ENCODE measurements around the gene GTF2A1L. TPM values are rescaled to one million over a fixed set of nuclear protein-coding genes. Genes with fewer than 3 reads are reported as not detected.

Gene GTF2A1L
- total and polyA plus RNA-seq, 2 donors (not counting 3 experiments of a cell fraction or from before 2014, with no cell fraction given) = 0.46 TPM; not detected in 1

DNA sequence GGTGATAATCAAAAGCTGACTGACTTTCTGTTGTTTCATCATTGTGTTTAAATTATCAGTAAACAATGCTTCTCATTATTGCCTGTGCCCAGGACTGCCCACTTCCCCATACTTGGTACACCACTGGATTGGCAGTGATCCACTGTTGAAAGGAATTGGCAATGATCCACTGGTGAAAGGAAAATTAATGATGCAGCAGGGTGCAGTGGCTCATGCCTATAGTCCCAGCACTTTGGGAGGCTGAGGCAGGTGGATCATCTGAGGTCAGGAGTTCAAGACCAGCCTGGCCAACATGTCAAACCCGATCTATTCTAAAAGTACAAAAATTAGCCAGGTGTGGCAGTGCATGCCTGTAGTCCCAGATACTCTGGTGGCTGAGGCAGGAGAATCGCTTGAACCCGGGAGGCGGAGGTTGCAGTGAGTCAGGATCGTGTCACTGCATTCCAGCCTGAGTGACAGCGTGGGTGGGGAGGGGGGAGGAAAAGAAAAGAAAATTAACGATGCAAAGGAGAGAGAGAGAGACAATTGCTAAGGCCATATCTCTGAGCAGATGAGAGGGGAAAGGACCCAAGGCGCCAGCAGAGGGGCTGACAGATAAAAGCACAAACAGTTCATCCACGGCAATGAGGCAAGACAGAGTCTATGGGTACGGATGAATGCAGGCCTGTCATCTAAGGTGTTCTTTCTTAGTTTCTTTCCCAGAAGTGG lies 10.2 kb upstream of the GTF2A1L start:
- dilution Hi-C loops (cut with MboI; ENCODE audit: extremely low pct_ligation_motif_present, low sequenced_read_pairs) = no loop called here
- FAIRE-seq (no peak), DNase-seq (ENCODE audit: low read depth, low spot score) (peak; percentile 7)
- no peak overlapping the region for H3K4me3 ChIP-seq (replicated peaks in 1 of 3; ENCODE audit: insufficient read depth in 1 of 3, low read depth in 1 of 3, low read length in 3 of 3)
- POLR2A ChIA-PET = no interaction called here
- H3K27ac ChIP-seq (ENCODE audit: insufficient read depth, low read depth, low read length) = no peak overlapping the region
- H2AFZ ChIP-seq (ENCODE audit: low read depth, low read length) = no peak overlapping the region
- H3K4me1 ChIP-seq (ENCODE audit: control insufficient read depth, extremely low read depth, insufficient read depth, low read length) = no peaks in the 10 kb centered on the region
- no peaks in the 10 kb centered on the region for H3K9me3 ChIP-seq (replicated peaks; ENCODE audit: control insufficient read depth, insufficient read depth, low read length)
- no peaks in the 10 kb centered on the region for H3K9me1 ChIP-seq (replicated peaks; ENCODE audit: control insufficient read depth, extremely low read depth, insufficient read depth, low read length)
- intact Hi-C loops (cut with micrococcal nuclease) = no loop called here
- CTCF ChIA-PET = no interaction called here
- no peaks in the 10 kb centered on the region for H3K79me2 ChIP-seq (ENCODE audit: control insufficient read depth, insufficient read depth, low read length)
- BruUV-seq (replicated peaks) = no TSS peak
- H3K27me3 ChIP-seq (ENCODE audit: control insufficient read depth in 2 of 2, insufficient read depth in 2 of 2, low read length in 2 of 2) = no peaks in the 10 kb centered on the region
- H3K9ac ChIP-seq (replicated peaks; ENCODE audit: extremely low read depth, insufficient read depth, low read length) = no peak overlapping the region
- no peaks in the 10 kb centered on the region for H3K36me3 ChIP-seq (ENCODE audit: control insufficient read depth in 2 of 2, extremely low read depth in 1 of 2, insufficient read depth in 2 of 2, low read length in 2 of 2)
- no peak overlapping the region for H3K4me2 ChIP-seq (ENCODE audit: insufficient read depth, low read length)
- TF ChIP-seq POLR2AphosphoS5 (IDR thresholded peaks at IDR 0.05; ENCODE audit: insufficient read depth, low read depth, low read length) = no peak
- no peak for TF ChIP-seq FOS (IDR thresholded peaks at IDR 0.05; ENCODE audit: borderline replicate concordance, insufficient read depth, low read length)
- no peak for TF ChIP-seq EZH2 (IDR thresholded peaks at IDR 0.05; ENCODE audit: borderline replicate concordance, low read depth, low read length, severe bottlenecking)
- TF ChIP-seq, protein P1, sequence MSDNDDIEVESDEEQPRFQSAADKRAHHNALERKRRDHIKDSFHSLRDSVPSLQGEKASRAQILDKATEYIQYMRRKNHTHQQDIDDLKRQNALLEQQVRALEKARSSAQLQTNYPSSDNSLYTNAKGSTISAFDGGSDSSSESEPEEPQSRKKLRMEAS (IDR thresholded peaks at IDR 0.05; ENCODE audit: insufficient read depth, insufficient read length) = no peak
- no peak for TF ChIP-seq GATA2 (IDR thresholded peaks at IDR 0.05; ENCODE audit: insufficient read depth, insufficient read length, low read depth, low read length)
- TF ChIP-seq MYC (IDR thresholded peaks at IDR 0.05; ENCODE audit: low read depth, low read length) = no peak
- TF ChIP-seq JUN (IDR thresholded peaks at IDR 0.05; ENCODE audit: borderline replicate concordance, insufficient read depth, insufficient read length, low read depth) = no peak
- TF ChIP-seq POLR2A (IDR thresholded peaks at IDR 0.05; ENCODE audit: low read depth, low read length) = no peak
- TF ChIP-seq, protein P2, sequence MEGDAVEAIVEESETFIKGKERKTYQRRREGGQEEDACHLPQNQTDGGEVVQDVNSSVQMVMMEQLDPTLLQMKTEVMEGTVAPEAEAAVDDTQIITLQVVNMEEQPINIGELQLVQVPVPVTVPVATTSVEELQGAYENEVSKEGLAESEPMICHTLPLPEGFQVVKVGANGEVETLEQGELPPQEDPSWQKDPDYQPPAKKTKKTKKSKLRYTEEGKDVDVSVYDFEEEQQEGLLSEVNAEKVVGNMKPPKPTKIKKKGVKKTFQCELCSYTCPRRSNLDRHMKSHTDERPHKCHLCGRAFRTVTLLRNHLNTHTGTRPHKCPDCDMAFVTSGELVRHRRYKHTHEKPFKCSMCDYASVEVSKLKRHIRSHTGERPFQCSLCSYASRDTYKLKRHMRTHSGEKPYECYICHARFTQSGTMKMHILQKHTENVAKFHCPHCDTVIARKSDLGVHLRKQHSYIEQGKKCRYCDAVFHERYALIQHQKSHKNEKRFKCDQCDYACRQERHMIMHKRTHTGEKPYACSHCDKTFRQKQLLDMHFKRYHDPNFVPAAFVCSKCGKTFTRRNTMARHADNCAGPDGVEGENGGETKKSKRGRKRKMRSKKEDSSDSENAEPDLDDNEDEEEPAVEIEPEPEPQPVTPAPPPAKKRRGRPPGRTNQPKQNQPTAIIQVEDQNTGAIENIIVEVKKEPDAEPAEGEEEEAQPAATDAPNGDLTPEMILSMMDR (IDR thresholded peaks at IDR 0.05; ENCODE audit: extremely low read depth in 1 of 2, insufficient read depth in 1 of 2, low read depth in 1 of 2, low read length in 2 of 2) = no peak
- H4K20me1 ChIP-seq (replicated peaks; ENCODE audit: control insufficient read depth, extremely low read depth, insufficient read depth, low read length) = no peaks in the 10 kb centered on the region
